Measurements from ENCODE around the gene GDNF.

Gene GDNF

GRCh38 chr5:37837414-37838032 is 2.3 kb downstream of the GDNF start:
- DNase-seq: peak; percentile 78
- peak overlapping the region; percentile 89 for H3K4me3 ChIP-seq (ENCODE audit: low read depth, low read length)
- peaks cover 27% of the 10 kb centered on the region for H3K27me3 ChIP-seq
- peak; percentile 82 for TF ChIP-seq CTCF (IDR thresholded peaks at IDR 0.05; ENCODE audit: low read depth, low read length)
- H3K36me3 ChIP-seq: peaks cover 3% of the 10 kb centered on the region; the same call in 1 of the 2 replicates
- H3K4me1 ChIP-seq: peaks cover 24% of the 10 kb centered on the region
- H3K9me3 ChIP-seq: 0 out of 2 replicates have a peak, but pooled peaks cover 4% of the 10 kb centered on the region

- Histone ChIP-seq H3K36me3 (peaks cover 4% of the 10 kb centered on the region; the same call in 1 of the 2 replicates), H3K4me3 (ENCODE audit: low read depth, low read length) (peak overlapping the region; percentile 89), H3K27me3 (peaks cover 27% of the 10 kb centered on the region), H3K9me3 (0 out of 2 replicates have a peak, but pooled peaks cover 4% of the 10 kb centered on the region), H3K4me1 (peaks cover 27% of the 10 kb centered on the region)
- no peak for DNase-seq
- TF ChIP-seq CTCF (IDR thresholded peaks at IDR 0.05; ENCODE audit: low read depth, low read length): no peak
These were observed 3.0 kb downstream of the GDNF start for GRCh38 chr5:37836592-37837413.

GRCh38 chr5:37836235-37836591 is 3.6 kb downstream of the GDNF start:
- no peak for TF ChIP-seq CTCF (IDR thresholded peaks at IDR 0.05; ENCODE audit: low read depth, low read length)
- Histone ChIP-seq H3K36me3 (peaks cover 4% of the 10 kb centered on the region; the same call in 1 of the 2 replicates), H3K4me1 (peaks cover 27% of the 10 kb centered on the region), H3K4me3 (ENCODE audit: low read depth, low read length) (peak overlapping the region; percentile 89), H3K9me3 (0 out of 2 replicates have a peak, but pooled peaks cover 4% of the 10 kb centered on the region), H3K27me3 (peaks cover 27% of the 10 kb centered on the region)
- DNase-seq: no peak

- DNase-seq: no peak
- Histone ChIP-seq H3K27me3 (peaks cover 27% of the 10 kb centered on the region), H3K4me3 (ENCODE audit: low read depth, low read length) (peak overlapping the region; percentile 51), H3K9me3 (0 out of 2 replicates have a peak, but pooled peaks cover 4% of the 10 kb centered on the region), H3K36me3 (peaks cover 4% of the 10 kb centered on the region; the same call in 1 of the 2 replicates), H3K4me1 (peaks cover 23% of the 10 kb centered on the region)
- TF ChIP-seq CTCF (IDR thresholded peaks at IDR 0.05; ENCODE audit: low read depth, low read length): no peak
These were observed 4.4 kb downstream of the GDNF start for GRCh38 chr5:37835380-37835973.

- 0 out of 2 replicates have a peak, but pooled peaks cover 4% of the 10 kb centered on the region for H3K9me3 ChIP-seq
- peaks cover 23% of the 10 kb centered on the region for H3K4me1 ChIP-seq
- peaks cover 6% of the 10 kb centered on the region; the same call in 1 of the 2 replicates for H3K36me3 ChIP-seq
- peaks cover 27% of the 10 kb centered on the region for H3K27me3 ChIP-seq
- DNase-seq: peak; percentile 41
- TF ChIP-seq CTCF (IDR thresholded peaks at IDR 0.05; ENCODE audit: low read depth, low read length): no peak
- peak overlapping the region; percentile 51 for H3K4me3 ChIP-seq (ENCODE audit: low read depth, low read length)
These were observed 5.1 kb downstream of the GDNF start for GRCh38 chr5:37834542-37835379.

Measured in BE2C (cell line).